LNCAP (cell line): ENCODE measurements around the gene ARHGEF37.

Source experiments
- TF ChIP-seq, protein P1 (sequence below): fragments of 450-650 bp; IDR thresholded peaks from 2 replicates; pipeline ENCODE4 v1.5.1; 2017; ENCODE audit warnings: mild to moderate bottlenecking

ARHGEF37 gene

DNA sequence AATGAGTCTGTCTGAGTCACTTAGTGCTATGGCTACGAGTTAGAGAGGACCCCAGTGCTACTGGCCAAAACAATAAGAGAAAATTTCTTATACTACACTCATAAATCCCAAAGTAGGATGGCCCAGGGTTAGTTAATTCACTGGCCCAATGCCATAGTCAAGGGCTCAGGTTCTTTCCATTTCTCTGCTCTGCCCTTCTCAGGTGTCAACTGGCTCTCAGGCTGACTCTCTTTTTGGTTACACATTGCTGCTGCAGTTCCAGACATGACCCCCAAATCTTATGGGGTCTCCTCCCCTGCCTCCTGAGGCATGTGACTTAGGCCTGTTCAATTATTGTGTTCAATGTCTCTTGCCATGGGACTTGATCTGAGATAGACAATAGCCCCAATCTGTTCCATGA, 70.4 kb downstream of the ARHGEF37 start:
- TF ChIP-seq, protein P1, sequence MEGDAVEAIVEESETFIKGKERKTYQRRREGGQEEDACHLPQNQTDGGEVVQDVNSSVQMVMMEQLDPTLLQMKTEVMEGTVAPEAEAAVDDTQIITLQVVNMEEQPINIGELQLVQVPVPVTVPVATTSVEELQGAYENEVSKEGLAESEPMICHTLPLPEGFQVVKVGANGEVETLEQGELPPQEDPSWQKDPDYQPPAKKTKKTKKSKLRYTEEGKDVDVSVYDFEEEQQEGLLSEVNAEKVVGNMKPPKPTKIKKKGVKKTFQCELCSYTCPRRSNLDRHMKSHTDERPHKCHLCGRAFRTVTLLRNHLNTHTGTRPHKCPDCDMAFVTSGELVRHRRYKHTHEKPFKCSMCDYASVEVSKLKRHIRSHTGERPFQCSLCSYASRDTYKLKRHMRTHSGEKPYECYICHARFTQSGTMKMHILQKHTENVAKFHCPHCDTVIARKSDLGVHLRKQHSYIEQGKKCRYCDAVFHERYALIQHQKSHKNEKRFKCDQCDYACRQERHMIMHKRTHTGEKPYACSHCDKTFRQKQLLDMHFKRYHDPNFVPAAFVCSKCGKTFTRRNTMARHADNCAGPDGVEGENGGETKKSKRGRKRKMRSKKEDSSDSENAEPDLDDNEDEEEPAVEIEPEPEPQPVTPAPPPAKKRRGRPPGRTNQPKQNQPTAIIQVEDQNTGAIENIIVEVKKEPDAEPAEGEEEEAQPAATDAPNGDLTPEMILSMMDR = no peak

DNA sequence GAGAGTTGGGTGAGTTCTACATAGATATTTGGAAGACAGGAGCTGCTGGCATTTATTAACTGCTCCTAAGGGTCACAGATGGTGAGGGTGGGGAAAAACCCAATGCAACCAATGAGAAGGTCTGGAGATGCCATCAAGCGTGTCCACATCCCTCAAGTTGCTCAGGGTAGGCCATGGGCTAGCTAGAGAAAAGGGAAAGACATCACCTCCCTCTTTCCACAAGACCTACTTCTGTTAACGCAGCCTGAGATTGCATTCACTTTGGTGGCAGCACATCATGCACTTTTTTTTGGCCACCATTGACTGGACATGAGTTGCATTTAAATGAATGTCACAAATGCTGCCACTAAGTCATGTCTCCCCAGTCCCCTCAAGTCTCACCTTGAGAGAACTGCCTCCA, 71.4 kb downstream of the ARHGEF37 start:
- TF ChIP-seq, protein P1 = no peak

DNA sequence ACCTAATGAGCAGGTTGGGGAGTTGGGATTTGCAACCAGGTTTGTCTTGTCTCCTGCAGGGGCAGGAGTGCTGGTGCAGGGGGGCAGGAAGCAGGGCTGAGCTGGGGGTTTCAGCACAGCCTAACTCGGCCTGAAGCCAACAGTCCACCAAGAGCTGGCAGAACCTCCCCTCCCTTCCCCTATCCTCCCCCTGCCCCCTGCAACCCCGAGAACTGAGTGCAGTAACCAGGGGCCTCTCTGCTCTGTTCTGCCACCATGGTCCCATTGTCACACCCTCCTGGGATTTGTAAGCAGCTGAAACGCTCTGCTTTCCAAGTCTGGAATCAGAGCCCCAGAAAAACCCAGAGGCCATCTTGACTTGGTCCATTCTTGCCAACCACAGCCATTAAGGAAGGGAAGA, 72.9 kb downstream of the ARHGEF37 start:
- TF ChIP-seq, protein P1 = no peak

DNA sequence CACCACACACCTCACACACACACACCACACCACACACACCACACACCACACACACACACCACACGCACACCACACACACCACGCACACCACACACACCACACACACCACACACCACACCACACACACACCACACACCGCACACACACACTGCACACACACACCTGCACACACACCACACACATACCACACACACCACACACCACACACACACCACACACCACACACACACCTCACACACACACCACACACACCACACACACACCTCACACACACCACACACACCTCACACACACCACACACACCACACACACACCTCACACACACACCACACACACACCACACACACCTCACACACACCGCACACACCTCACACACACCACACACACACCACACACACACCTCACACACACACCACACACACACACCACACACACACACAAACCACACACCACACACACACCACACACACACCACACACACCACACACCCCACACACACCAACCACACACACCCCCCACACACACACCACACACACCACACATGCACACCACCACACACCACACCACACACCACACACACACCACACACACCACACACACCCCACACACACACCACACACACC, 73.7 kb downstream of the ARHGEF37 start:
- TF ChIP-seq, protein P1 = no peak

DNA sequence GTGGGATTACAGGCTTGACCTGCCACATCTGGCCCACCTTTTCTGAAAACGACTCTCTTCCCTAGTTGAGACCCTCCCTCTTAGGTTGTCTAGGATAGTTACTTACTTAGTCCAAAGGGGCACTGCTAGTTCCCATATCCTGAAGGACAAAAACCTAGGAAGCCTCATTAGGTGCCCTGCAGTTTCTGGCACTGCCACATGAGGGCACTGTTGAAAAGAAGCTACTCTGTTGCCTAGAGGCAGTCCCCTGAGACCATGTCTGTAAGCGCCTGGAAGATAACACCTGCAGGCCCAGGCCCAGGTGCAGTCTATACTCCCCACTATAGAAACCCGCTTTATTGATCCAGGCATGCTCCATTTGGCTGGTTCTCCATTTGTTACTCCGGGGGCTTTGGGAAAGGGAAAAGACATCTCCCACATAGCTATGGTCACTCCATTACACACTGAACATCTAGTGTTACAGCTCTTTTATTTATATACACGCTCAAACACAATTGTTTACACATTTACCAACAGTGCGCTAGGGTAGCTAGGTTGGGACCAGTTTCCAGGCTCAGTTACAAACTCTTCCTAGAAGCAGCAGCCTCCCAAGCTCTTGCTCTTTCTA, 75.4 kb downstream of the ARHGEF37 start:
- TF ChIP-seq, protein P1 = peak; percentile 79

DNA sequence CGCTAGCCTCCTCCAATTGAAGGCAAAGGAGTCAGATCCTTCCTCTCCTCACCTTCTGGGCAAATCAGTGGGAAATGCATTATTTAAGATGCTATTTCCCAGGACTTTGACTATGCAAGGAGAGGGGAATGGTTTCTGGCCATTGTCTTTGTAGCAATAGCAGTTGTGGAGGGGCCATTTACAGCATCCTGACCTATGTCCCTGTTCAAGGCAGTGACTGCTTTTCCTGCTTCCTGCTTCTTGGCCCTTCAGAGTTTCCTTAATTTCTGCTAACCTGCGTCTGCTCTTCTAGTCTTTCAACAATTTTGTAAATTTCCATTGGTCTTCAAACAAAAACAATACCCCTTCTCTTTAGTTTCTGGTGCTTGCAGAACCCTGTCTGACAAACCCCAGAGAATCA, 76.0 kb downstream of the ARHGEF37 start:
- TF ChIP-seq, protein P1 = no peak

DNA sequence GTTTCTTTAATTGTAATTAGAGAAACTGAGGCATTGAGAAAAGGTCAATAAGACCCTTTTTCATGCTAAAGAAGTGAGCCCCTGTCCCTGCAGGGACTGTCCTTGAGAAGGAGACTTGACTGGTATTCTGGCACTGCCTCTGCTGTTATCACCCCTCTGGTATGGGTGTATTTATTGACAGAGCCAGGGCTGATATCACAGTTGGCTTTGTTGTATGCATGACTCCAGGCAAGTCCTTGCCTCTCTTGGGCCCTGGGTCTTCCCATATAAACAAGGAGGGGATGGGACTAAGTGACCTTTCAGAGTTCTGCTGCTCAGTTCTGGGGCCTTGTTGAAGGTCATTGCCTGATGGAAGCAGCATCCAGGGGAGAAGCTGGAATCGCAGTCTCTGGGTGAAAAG, 77.0 kb downstream of the ARHGEF37 start:
- TF ChIP-seq, protein P1 = no peak
